Measurements from ENCODE around the gene RPL5.

The RPL5 gene

DNA sequence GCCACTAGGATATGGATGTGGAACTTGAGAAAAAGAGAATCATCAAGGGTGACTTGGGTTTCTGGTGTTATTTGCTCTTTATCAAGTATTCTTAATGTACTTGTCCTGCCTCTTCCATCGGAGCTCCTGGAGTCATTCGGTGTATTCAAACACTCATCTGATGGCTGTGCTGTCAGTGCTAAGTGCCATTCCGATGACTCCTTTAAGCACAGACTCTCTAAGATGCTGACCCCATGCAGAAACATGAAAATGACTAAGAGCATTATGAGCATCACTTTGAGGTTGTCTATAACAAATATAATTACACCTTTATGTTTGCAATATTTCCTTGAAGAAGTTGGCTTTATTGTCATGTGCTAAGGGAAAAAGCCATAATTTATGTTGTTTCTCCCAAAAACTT lies 11.3 kb upstream of the RPL5 start:
- no peak for TF ChIP-seq CTCF (conservative IDR thresholded peaks at IDR 0.05)
- no peak overlapping the region for H3K27ac ChIP-seq

GRCh38 chr1:92822879-92823278 lies 9.0 kb upstream of the RPL5 start:
- no peak overlapping the region for H3K27ac ChIP-seq
- no peak for TF ChIP-seq CTCF (conservative IDR thresholded peaks at IDR 0.05)

GRCh38 chr1:92826792-92827191 lies 5.0 kb upstream of the RPL5 start:
- no peak for TF ChIP-seq CTCF (conservative IDR thresholded peaks at IDR 0.05)
- H3K27ac ChIP-seq: no peak overlapping the region

- TF ChIP-seq CTCF (conservative IDR thresholded peaks at IDR 0.05): no peak
- H3K27ac ChIP-seq: peak overlapping the region; percentile 89; the same call in 1 of the 2 replicates
Observed at GRCh38 chr1:92831368-92831761, 475 bp upstream of the RPL5 start.

DNA sequence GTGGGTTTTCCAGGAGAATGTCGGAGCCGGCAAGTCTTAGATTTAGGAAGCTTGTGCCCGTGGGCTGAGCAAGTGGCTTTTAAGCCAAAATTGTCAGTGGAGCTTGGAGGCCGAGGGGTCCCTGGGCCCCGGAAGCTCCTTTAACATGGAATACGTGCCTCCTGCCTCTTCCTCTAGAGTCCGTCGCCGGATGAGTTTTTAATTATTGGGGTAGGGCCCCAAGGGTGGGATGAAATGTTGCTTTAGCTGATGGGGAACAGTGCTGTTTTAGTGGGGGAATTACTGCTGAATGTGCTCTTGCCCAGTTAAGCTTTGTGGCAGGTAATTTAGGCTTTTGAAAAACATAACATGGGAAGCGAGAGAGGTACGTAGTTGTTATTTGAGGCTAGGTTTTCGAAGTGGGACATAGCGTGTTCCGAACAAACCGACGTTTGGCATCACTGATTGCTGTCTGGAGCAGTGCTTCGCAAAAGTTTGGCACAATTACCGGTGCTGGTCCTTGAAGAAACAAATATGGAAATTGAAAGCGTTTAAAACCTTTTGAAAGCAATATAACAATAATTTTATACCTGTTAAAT lies 786 bp downstream of the RPL5 start:
- TF ChIP-seq CTCF (conservative IDR thresholded peaks at IDR 0.05): no peak

GRCh38 chr1:92833840-92834239 lies 2.0 kb downstream of the RPL5 start:
- H3K27ac ChIP-seq: peak overlapping the region; percentile 89; the same call in 1 of the 2 replicates
- TF ChIP-seq CTCF (conservative IDR thresholded peaks at IDR 0.05): no peak

More for the DNA sequence above, 786 bp downstream of the RPL5 start:
- H3K27ac ChIP-seq: peak overlapping the region; percentile 89

- no peak for TF ChIP-seq CTCF (conservative IDR thresholded peaks at IDR 0.05)
- peak overlapping the region; percentile 89; the same call in 1 of the 2 replicates for H3K27ac ChIP-seq
Observed at GRCh38 chr1:92834617-92835016, 2.8 kb downstream of the RPL5 start.
